H7 (cell line): ENCODE results near the gene GABRA4. TPM values are rescaled to one million over a fixed set of nuclear protein-coding genes. Genes with fewer than 3 reads are reported as not detected.

ENCODE experiments used
- total RNA-seq: library from RNA; depleted of rRNA; stranded (reverse); fragments of >200 nt; shearing (Covaris generic); gene quantifications from 2 replicates; pipeline ENCODE4 v1.2.3, GENCODE V29; 2014; rRNA removed

GABRA4 gene
- total RNA-seq, 1 experiment from 2014 or later = 0.07 TPM

Other genes with a start within 250 kb of the GABRA4 start
- not detected in 2 replicates for gene COX7B2, start 84.3 kb downstream of the GABRA4 start, total RNA-seq
- gene GABRB1, start 38.0 kb upstream of the GABRA4 start, total RNA-seq = 0.31 TPM in 1 of 2 replicates, not detected in the other